B cell (primary cell): ENCODE data around the gene OPN4. TPM values are rescaled to one million over a fixed set of nuclear protein-coding genes. Genes with fewer than 3 reads are reported as not detected.

Experiments
- ATAC-seq: fragments of 200-7000 bp; cut with Tn5 transposase; one replicate; pipeline ENCODE4 v1.10.0; 2021; ENCODE audit warnings: low read depth, mild to moderate bottlenecking, moderate number of reproducible peaks, moderate library complexity
- CTCF ChIA-PET: fragments of 350-600 bp; sonication (Branson Sonifier 250); formaldehyde crosslinking; loops from one replicate; lab custom pipeline; 2021; ENCODE audit warnings: antibody characterized with exemption, inconsistent platforms; lab: Charles Lee
- POLR2A ChIA-PET: fragments of 350-600 bp; sonication (Branson Sonifier 250); formaldehyde crosslinking; loops from one replicate; lab custom pipeline; 2021; ENCODE audit warnings: antibody characterized with exemption; lab: Charles Lee
- DNase-seq: peaks from one replicate; pipeline ENCODE4 v3.0.0; 2013
- H2AFZ ChIP-seq: 2 replicates; pipeline ENCODE4 v1.6.1; 2012; ENCODE audit warnings: mild to moderate bottlenecking, low read depth, low read length; ENCODE audit not compliant: insufficient read depth, poor library complexity, severe bottlenecking
- H3K27ac ChIP-seq, 2 donors: 1 replicate in 1 of 2; 2 replicates in 1 of 2; pipeline ENCODE4 v1.5.1; 2012 to 2013; ENCODE audit warnings: low read length in 2 of 2, mild to moderate bottlenecking in 2 of 2, moderate library complexity in 1 of 2
- H3K27me3 ChIP-seq, 4 experiments: fragments of 200-600 bp in 1 of 4; sonication (generic) in 1 of 4; replicated peaks in 1 of 4; 1 replicate in 2 of 4; 2 replicates in 2 of 4; pipeline versions ENCODE4 v1.6.1 to v1.7.0; 2013 to 2016; ENCODE audit warnings: low read length in 3 of 4, mild to moderate bottlenecking in 2 of 4, mixed read lengths in 1 of 4, moderate library complexity in 1 of 4; ENCODE audit not compliant: insufficient read depth in 4 of 4, control insufficient read depth in 3 of 4; ENCODE audit errors: control extremely low read depth in 1 of 4
- H3K36me3 ChIP-seq, 2 experiments: replicated peaks in 1 of 2; 1 replicate in 1 of 2; 2 replicates in 1 of 2; pipeline versions ENCODE4 v1.6.1 to v1.7.1; 2013; ENCODE audit warnings: low read length in 1 of 2; ENCODE audit not compliant: insufficient read depth in 2 of 2, control insufficient read depth in 1 of 2; ENCODE audit errors: control extremely low read depth in 1 of 2, extremely low read depth in 1 of 2
- H3K4me1 ChIP-seq, 2 donors: fragments of 200-600 bp in 1 of 2; sonication (generic) in 1 of 2; 1 replicate in 1 of 2; 2 replicates in 1 of 2; pipeline versions ENCODE4 v1.5.1 to v1.6.1; 2013 to 2017; ENCODE audit warnings: low read length in 2 of 2; ENCODE audit not compliant: control insufficient read depth in 2 of 2, insufficient read depth in 2 of 2
- H3K4me2 ChIP-seq: replicated peaks from 2 replicates; pipeline ENCODE3; 2012; ENCODE audit warnings: mild to moderate bottlenecking, low read depth, low read length; ENCODE audit not compliant: poor library complexity, severe bottlenecking
- H3K4me3 ChIP-seq, 5 experiments: fragments of 200-600 bp in 1 of 5; sonication (generic) in 1 of 5; 1 replicate in 3 of 5; 2 replicates in 2 of 5; pipeline versions ENCODE4 v1.5.1 to v1.7.0; 2011 to 2016; ENCODE audit warnings: low read length in 4 of 5, mild to moderate bottlenecking in 4 of 5, low read depth in 2 of 5, control low read depth in 1 of 5, moderate library complexity in 1 of 5; ENCODE audit not compliant: insufficient read depth in 1 of 5; ENCODE audit errors: control extremely low read depth in 1 of 5, extremely low read depth in 1 of 5
- H3K79me2 ChIP-seq: fragments of 200-600 bp; sonication (generic); one replicate; pipeline ENCODE4 v1.6.0; 2016; ENCODE audit warnings: low read length; ENCODE audit not compliant: control insufficient read depth, insufficient read depth
- H3K9ac ChIP-seq: fragments of 200-600 bp; sonication (generic); 2 replicates; pipeline ENCODE4 v1.6.1; 2017; ENCODE audit warnings: mild to moderate bottlenecking, low read length, moderate library complexity
- H3K9me3 ChIP-seq, 3 donors: one replicate each; pipeline versions ENCODE4 v1.6.1 to v1.7.1; 2013; ENCODE audit warnings: low read length in 2 of 3; ENCODE audit not compliant: control insufficient read depth in 2 of 3, insufficient read depth in 1 of 3; ENCODE audit errors: control extremely low read depth in 1 of 3
- H4K20me1 ChIP-seq: 2 replicates; pipeline ENCODE4 v1.6.0; 2012; ENCODE audit warnings: mild to moderate bottlenecking, low read length; ENCODE audit not compliant: insufficient read depth, control insufficient read depth, poor library complexity, severe bottlenecking
- H3K27ac Mint-ChIP-seq: one replicate; pipeline ENCODE4 v1.8.0; 2021; ENCODE audit warnings: mixed read lengths
- H3K27me3 Mint-ChIP-seq: one replicate; pipeline ENCODE4 v1.8.0; 2021; ENCODE audit warnings: mixed read lengths
- H3K4me1 Mint-ChIP-seq: one replicate; pipeline ENCODE4 v1.8.0; 2021; ENCODE audit warnings: mixed read lengths
- H3K4me3 Mint-ChIP-seq: one replicate; pipeline ENCODE4 v1.8.0; 2021; ENCODE audit warnings: mixed read lengths
- H3K9me3 Mint-ChIP-seq: one replicate; pipeline ENCODE4 v1.8.0; 2022; ENCODE audit warnings: mixed read lengths; ENCODE audit not compliant: insufficient read depth
- CTCF ChIP-seq: fragments of 200-600 bp; IDR thresholded peaks from one replicate; pipeline ENCODE4 v1.8.0; 2022; ENCODE audit warnings: antibody characterized with exemption, mild to moderate bottlenecking
- EZH2 ChIP-seq: IDR thresholded peaks from 2 replicates; pipeline ENCODE4 v1.6.1; 2012; ENCODE audit warnings: borderline replicate concordance, low read depth, mild to moderate bottlenecking, moderate library complexity, low read length; ENCODE audit not compliant: insufficient read depth, poor library complexity, severe bottlenecking
- WGBS: methylation state at CpG from one replicate; pipeline ENCODE4 v1.1.5; 2013; ENCODE audit warnings: missing lambda C conversion rate; ENCODE audit not compliant: insufficient coverage; 5-methylcytosine and 5-hydroxymethylcytosine counted together
- intact Hi-C: fragments of 100-400 bp; cut with micrococcal nuclease; formaldehyde crosslinking; loops from one replicate; pipeline ENCODE4 v1.10.0; 2022
- polyA plus RNA-seq: library from polyadenylated mRNA; depleted of rRNA; stranded (reverse); fragments of >200 nt; gene quantifications from 2 replicates; pipeline ENCODE4 v1.2.3, GENCODE V29; 2012
- total RNA-seq, 2 donors: library from RNA; stranded (reverse); fragments of 120-200 nt in 1 of 2; gene quantifications; 1 replicate in 1 of 2; 2 replicates in 1 of 2; pipeline versions ENCODE4 v1.2.3 to v1.2.4, GENCODE V29; 2013 to 2022

OPN4 gene
- total and polyA plus RNA-seq, 2 donors (not counting 1 experiment from before 2014, with no cell fraction given): not detected

- peaks cover 0 to 6% (median 0%) of the 10 kb centered on the region in 4 experiments for H3K27me3 ChIP-seq
- Mint-ChIP-seq H3K4me1 (peaks cover 5% of the 10 kb centered on the region), H3K4me3 (no peak overlapping the region), H3K27ac (no peak overlapping the region), H3K27me3 (peaks cover 10% of the 10 kb centered on the region), H3K9me3 (no peaks in the 10 kb centered on the region)
- ATAC-seq: no peak
- no peak for TF ChIP-seq EZH2
- TF ChIP-seq CTCF: no peak
- intact Hi-C loops: no loop called here
- POLR2A ChIA-PET: no interaction called here
- H3K79me2 ChIP-seq: no peaks in the 10 kb centered on the region
- H3K27ac ChIP-seq: no peak overlapping the region
- peaks cover 5 to 6% of the 10 kb centered on the region in 2 donors for H3K4me1 ChIP-seq
- H3K4me3 ChIP-seq: no peak overlapping the region
- no peak overlapping the region for H2AFZ ChIP-seq
- H3K4me2 ChIP-seq: no peak overlapping the region
- no peaks in the 10 kb centered on the region for H4K20me1 ChIP-seq
- H3K9ac ChIP-seq: no peak overlapping the region
- 79% methylated on average over 4 of the region's 9 CpGs for WGBS
- CTCF ChIA-PET: interaction anchor here (1.4 kb wide), 1 partner anchor 216 kb away, joined by 4 read pairs; no protein-coding TSS in a partner anchor
- no peak for DNase-seq
- H3K9me3 ChIP-seq: peaks cover 0 to 3% (median 0%) of the 10 kb centered on the region in 3 donors
- H3K36me3 ChIP-seq: no peaks in the 10 kb centered on the region
These were observed 30.2 kb downstream of the OPN4 start for GRCh38 chr10:86684331-86685097.

GRCh38 chr10:86685416-86685815 is 31.1 kb downstream of the OPN4 start:
- no peak for ATAC-seq
- H3K9me3 Mint-ChIP-seq: no peaks in the 10 kb centered on the region
- peaks cover 10% of the 10 kb centered on the region for H3K27me3 Mint-ChIP-seq
- H3K9me3 ChIP-seq: no peaks in the 10 kb centered on the region
- H3K27me3 ChIP-seq: peaks cover 0 to 6% (median 0%) of the 10 kb centered on the region in 4 experiments
- POLR2A ChIA-PET: no interaction called here
- DNase-seq: no peak
- 92% methylated on average over 9 of the region's 9 CpGs for WGBS
- H3K27ac ChIP-seq: no peak overlapping the region
- no peak overlapping the region for H2AFZ ChIP-seq
- no peaks in the 10 kb centered on the region for H3K36me3 ChIP-seq
- no peak overlapping the region for H3K27ac Mint-ChIP-seq
- peaks cover 5 to 6% of the 10 kb centered on the region in 2 donors for H3K4me1 ChIP-seq
- H3K4me3 Mint-ChIP-seq: no peak overlapping the region
- TF ChIP-seq EZH2 (no peak), CTCF (no peak)
- no peak overlapping the region for H3K9ac ChIP-seq
- intact Hi-C loops: no loop called here
- H4K20me1 ChIP-seq: no peaks in the 10 kb centered on the region
- no peaks in the 10 kb centered on the region for H3K79me2 ChIP-seq
- H3K4me1 Mint-ChIP-seq: peaks cover 5% of the 10 kb centered on the region
- no peak overlapping the region for H3K4me2 ChIP-seq
- H3K4me3 ChIP-seq: no peak overlapping the region
- CTCF ChIA-PET: no interaction called here
